ENCODE measurements around the gene DUSP2.
A peak's percentile ranks its signal among the peaks of the same experiment; 100 is the strongest.

- TF ChIP-seq CTCF (conservative IDR thresholded peaks at IDR 0.05; ENCODE audit: low read depth in 2 of 2), result peak; percentile 40 to 50
- no peak for TF ChIP-seq EZH2 (IDR thresholded peaks at IDR 0.05; ENCODE audit: low read depth, unreplicated experiment)
- no peak for TF ChIP-seq REST (IDR thresholded peaks at IDR 0.05; ENCODE audit: unreplicated experiment)
- TF ChIP-seq EZH2phosphoT487 (IDR thresholded peaks at IDR 0.05; ENCODE audit: unreplicated experiment), result no peak
- no peak for TF ChIP-seq POLR2AphosphoS5 (IDR thresholded peaks at IDR 0.05; ENCODE audit: low read depth)
- TF ChIP-seq NANOG (IDR thresholded peaks at IDR 0.05; ENCODE audit: borderline replicate concordance), result no peak
- no peak for TF ChIP-seq STAT1 (IDR thresholded peaks at IDR 0.05; ENCODE audit: unreplicated experiment)
- no peak for TF ChIP-seq CREB1 (CRISPR knock-in tag; IDR thresholded peaks at IDR 0.05; ENCODE audit: low read depth)
- TF ChIP-seq, protein P1, sequence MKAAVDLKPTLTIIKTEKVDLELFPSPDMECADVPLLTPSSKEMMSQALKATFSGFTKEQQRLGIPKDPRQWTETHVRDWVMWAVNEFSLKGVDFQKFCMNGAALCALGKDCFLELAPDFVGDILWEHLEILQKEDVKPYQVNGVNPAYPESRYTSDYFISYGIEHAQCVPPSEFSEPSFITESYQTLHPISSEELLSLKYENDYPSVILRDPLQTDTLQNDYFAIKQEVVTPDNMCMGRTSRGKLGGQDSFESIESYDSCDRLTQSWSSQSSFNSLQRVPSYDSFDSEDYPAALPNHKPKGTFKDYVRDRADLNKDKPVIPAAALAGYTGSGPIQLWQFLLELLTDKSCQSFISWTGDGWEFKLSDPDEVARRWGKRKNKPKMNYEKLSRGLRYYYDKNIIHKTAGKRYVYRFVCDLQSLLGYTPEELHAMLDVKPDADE (IDR thresholded peaks at IDR 0.05), result no peak
Measured at GRCh38 chr2:96117701-96118588, 27.3 kb downstream of the DUSP2 start.

Data from GM23338 (cell line).